Hepatocyte (in vitro differentiated cells): Measurements from ENCODE around the gene ADAMTS12. TPM values are rescaled to one million over a fixed set of nuclear protein-coding genes. Genes with fewer than 3 reads are reported as not detected.

Source experiments
- DNase-seq: peaks from one replicate; pipeline ENCODE4 v3.0.0-alpha.2; 2016; ENCODE audit warnings: low spot score
- H2AFZ ChIP-seq: fragments of 200-600 bp; sonication (generic); 2 replicates; pipeline ENCODE4 v1.6.0; 2016; ENCODE audit warnings: antibody characterized with exemption, mild to moderate bottlenecking
- H3K27ac ChIP-seq: fragments of 200-600 bp; sonication (generic); 2 replicates; pipeline ENCODE4 v1.5.1; 2016; ENCODE audit warnings: mild to moderate bottlenecking
- H3K27me3 ChIP-seq: fragments of 200-600 bp; sonication (generic); 2 replicates; pipeline ENCODE4 v1.6.1; 2016
- H3K36me3 ChIP-seq: fragments of 200-600 bp; sonication (generic); replicated peaks from 2 replicates; pipeline ENCODE4 v1.5.1; 2016; ENCODE audit warnings: low read depth; ENCODE audit not compliant: insufficient read depth
- H3K4me1 ChIP-seq: fragments of 200-600 bp; sonication (generic); 2 replicates; pipeline ENCODE4 v1.5.1; 2016; ENCODE audit warnings: mild to moderate bottlenecking, moderate library complexity; ENCODE audit not compliant: insufficient read depth
- H3K4me2 ChIP-seq: fragments of 200-600 bp; sonication (generic); 2 replicates; pipeline ENCODE4 v1.6.0; 2016
- H3K4me3 ChIP-seq: fragments of 200-600 bp; sonication (generic); 2 replicates; pipeline ENCODE4 v1.5.1; 2016; ENCODE audit warnings: mild to moderate bottlenecking
- H3K79me2 ChIP-seq: fragments of 200-600 bp; sonication (generic); 2 replicates; pipeline ENCODE4 v1.6.0; 2017; ENCODE audit warnings: mild to moderate bottlenecking
- H3K9me2 ChIP-seq: fragments of 200-600 bp; sonication (generic); replicated peaks from 2 replicates; pipeline ENCODE4 v1.6.0; 2017; ENCODE audit warnings: mild to moderate bottlenecking; ENCODE audit not compliant: insufficient read depth
- H3K9me3 ChIP-seq: fragments of 200-600 bp; sonication (generic); 2 replicates; pipeline ENCODE4 v1.5.1; 2016; ENCODE audit warnings: low read depth, mild to moderate bottlenecking
- H4K20me1 ChIP-seq: fragments of 200-600 bp; sonication (generic); 2 replicates; pipeline ENCODE4 v1.6.0; 2016; ENCODE audit warnings: mild to moderate bottlenecking; ENCODE audit not compliant: insufficient read depth, poor library complexity, severe bottlenecking
- CTCF ChIP-seq: fragments of 200-600 bp; sonication (generic); IDR thresholded peaks from 2 replicates; pipeline ENCODE4 v1.5.1; 2016; ENCODE audit warnings: antibody characterized with exemption, mild to moderate bottlenecking; ENCODE audit not compliant: poor library complexity
- EZH2 ChIP-seq: fragments of 200-600 bp; sonication (generic); IDR thresholded peaks from 2 replicates; pipeline ENCODE4 v1.6.1; 2016; ENCODE audit warnings: antibody characterized with exemption, mild to moderate bottlenecking, borderline replicate concordance
- EZH2phosphoT487 ChIP-seq: fragments of 200-600 bp; sonication (generic); IDR thresholded peaks from one replicate; pipeline ENCODE4 v1.6.1; 2018; ENCODE audit warnings: antibody characterized with exemption, mild to moderate bottlenecking, low read depth, moderate library complexity; ENCODE audit not compliant: unreplicated experiment, severe bottlenecking
- WGBS: methylation state at CpG from one replicate; pipeline ENCODE4 v1.1.6; 2016; ENCODE audit warnings: low lambda C conversion rate; ENCODE audit errors: missing lambda C conversion rate; 5-methylcytosine and 5-hydroxymethylcytosine counted together
- polyA plus RNA-seq: library from polyadenylated mRNA; unstranded; fragments of >200 nt; fragmentation: Nextera tagmentation; extraction: Ambion mirVana; gene quantifications from 2 replicates; pipeline ENCODE4 v1.2.1, GENCODE V29; 2016
- total RNA-seq: library from RNA; depleted of rRNA; stranded (reverse); fragments of >200 nt; gene quantifications from 2 replicates; pipeline ENCODE4 v1.2.3, GENCODE V29; 2014

The ADAMTS12 gene
- total and polyA plus RNA-seq, 2 experiments from 2014 or later = 3.2 to 8.9 TPM

DNA sequence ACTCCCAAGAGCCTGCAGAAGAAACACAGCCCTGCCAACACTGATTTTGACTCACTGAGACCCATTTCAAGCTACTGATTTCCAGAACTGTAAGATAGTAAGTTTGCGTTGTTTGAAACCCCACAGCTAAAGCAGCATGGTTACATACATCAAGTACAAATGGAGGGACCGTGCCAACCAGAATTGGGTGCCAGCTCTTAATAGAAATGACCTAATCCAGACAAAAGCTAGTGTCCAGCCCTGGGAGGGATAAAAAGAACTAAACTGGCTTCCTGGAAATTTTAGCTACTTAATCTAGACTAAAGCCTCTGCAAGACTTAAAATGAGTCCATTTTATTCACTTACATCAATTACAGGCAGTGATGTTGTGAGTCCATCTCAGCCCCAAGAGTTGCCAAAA is 122.6 kb downstream of the ADAMTS12 start:
- 92% methylated on average over 2 of the region's 2 CpGs for whole genome bisulfite sequencing
- DNase-seq = no peak
- no peak overlapping the region for H3K4me2 ChIP-seq
- no peaks in the 10 kb centered on the region for H3K9me3 ChIP-seq
- H3K36me3 ChIP-seq = no peaks in the 10 kb centered on the region
- no peak overlapping the region for H3K4me3 ChIP-seq
- H3K79me2 ChIP-seq = no peaks in the 10 kb centered on the region
- TF ChIP-seq CTCF = no peak
- TF ChIP-seq EZH2 = no peak
- no peak for TF ChIP-seq EZH2phosphoT487
- H2AFZ ChIP-seq = no peak overlapping the region
- H4K20me1 ChIP-seq = no peaks in the 10 kb centered on the region
- H3K9me2 ChIP-seq = no peaks in the 10 kb centered on the region
- no peak overlapping the region for H3K27ac ChIP-seq
- no peaks in the 10 kb centered on the region for H3K27me3 ChIP-seq
- no peaks in the 10 kb centered on the region for H3K4me1 ChIP-seq

- Histone ChIP-seq H3K27ac (no peak overlapping the region), H3K4me1 (no peaks in the 10 kb centered on the region), H3K9me3 (no peaks in the 10 kb centered on the region), H3K36me3 (no peaks in the 10 kb centered on the region), H4K20me1 (no peaks in the 10 kb centered on the region), H3K27me3 (no peaks in the 10 kb centered on the region), H2AFZ (no peak overlapping the region), H3K79me2 (no peaks in the 10 kb centered on the region), H3K9me2 (no peaks in the 10 kb centered on the region), H3K4me3 (no peak overlapping the region), H3K4me2 (no peak overlapping the region)
- WGBS = 69% methylated on average over 2 of the region's 2 CpGs
- DNase-seq = no peak
- no peak for TF ChIP-seq CTCF
- no peak for TF ChIP-seq EZH2
- TF ChIP-seq EZH2phosphoT487 = no peak
These were observed 125.8 kb downstream of the ADAMTS12 start for GRCh38 chr5:33766023-33766422.

GRCh38 chr5:33764786-33765185 is 127.0 kb downstream of the ADAMTS12 start:
- Histone ChIP-seq H3K9me2 (no peaks in the 10 kb centered on the region), H3K9me3 (no peaks in the 10 kb centered on the region), H3K4me3 (no peak overlapping the region), H3K27me3 (no peaks in the 10 kb centered on the region), H2AFZ (no peak overlapping the region), H3K4me2 (no peak overlapping the region), H3K27ac (no peak overlapping the region), H4K20me1 (no peaks in the 10 kb centered on the region), H3K36me3 (no peaks in the 10 kb centered on the region), H3K4me1 (no peaks in the 10 kb centered on the region), H3K79me2 (no peaks in the 10 kb centered on the region)
- TF ChIP-seq EZH2 (no peak), CTCF (no peak), EZH2phosphoT487 (no peak)
- WGBS = 69% methylated on average over 3 of the region's 3 CpGs
- no peak for DNase-seq

DNA sequence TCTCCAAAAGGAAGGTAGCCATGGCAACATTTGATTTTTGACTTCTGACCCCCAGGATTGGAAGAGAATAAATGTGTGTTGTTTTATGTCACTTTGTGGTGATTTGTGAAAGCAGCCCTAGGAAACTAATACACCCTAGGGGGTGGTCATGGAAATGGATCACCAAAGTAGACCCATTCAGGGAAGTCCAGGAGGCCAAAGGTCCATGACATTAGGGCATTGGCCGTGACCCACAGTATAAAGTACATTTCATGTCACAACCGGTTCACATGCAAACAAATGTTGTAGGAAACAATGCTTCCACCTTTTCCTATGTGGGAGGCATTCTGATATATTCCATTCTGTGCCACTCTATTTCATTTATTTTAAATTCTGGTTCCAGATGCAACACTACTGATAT is 128.4 kb downstream of the ADAMTS12 start:
- Histone ChIP-seq H3K27ac (no peak overlapping the region), H3K9me3 (no peaks in the 10 kb centered on the region), H4K20me1 (no peaks in the 10 kb centered on the region), H3K9me2 (no peaks in the 10 kb centered on the region), H3K4me3 (no peak overlapping the region), H3K4me2 (no peak overlapping the region), H2AFZ (no peak overlapping the region), H3K79me2 (no peaks in the 10 kb centered on the region), H3K27me3 (no peaks in the 10 kb centered on the region), H3K36me3 (no peaks in the 10 kb centered on the region), H3K4me1 (no peaks in the 10 kb centered on the region)
- DNase-seq = no peak
- TF ChIP-seq CTCF = no peak
- no peak for TF ChIP-seq EZH2phosphoT487
- TF ChIP-seq EZH2 = no peak
- WGBS = 96% methylated on average over 2 of the region's 2 CpGs
